K562 (cell line): ENCODE results near the gene LIMS2. TPM values are rescaled to one million over a fixed set of nuclear protein-coding genes. Genes with fewer than 3 reads are reported as not detected.
A peak's percentile ranks its signal among the peaks of the same experiment; 100 is the strongest.

Source experiments
- ATAC-seq: fragments of 200-7000 bp; cut with Tn5 transposase; 3 replicates; pipeline ENCODE4 v1.9.1; 2020; ENCODE audit warnings: moderate library complexity
- BruUV-seq: library from RNA; stranded (reverse); fragments of 400-500 nt; replicated peaks from 2 replicates; lab custom pipeline; 2021; lab: Mats Ljungman, UMichigan
- CTCF ChIA-PET: fragments of 300-600 bp; formaldehyde crosslinking; extraction: SDS; loops from one replicate; lab custom pipeline; 2021; ENCODE audit warnings: low intra/inter-chr PET ratio; lab: Yijun Ruan, JAX
- POLR2A ChIA-PET: fragments of 300-600, 350-650 bp; sonication (Branson Sonifier 250); formaldehyde crosslinking; extraction: SDS; loops from one replicate; lab custom pipeline; 2021; ENCODE audit warnings: antibody characterized with exemption, inconsistent platforms; lab: Yijun Ruan, JAX
- DNase-seq, 4 experiments: peaks; one replicate each; pipeline versions ENCODE4 v3.0.0 to v3.0.0-alpha.2; 2011 to 2018; ENCODE audit warnings: low spot score in 3 of 4, mixed read lengths in 3 of 4; ENCODE audit errors: extremely low read depth in 1 of 4
- FAIRE-seq: peaks from 2 replicates; lab custom pipeline; 2011; peaks lifted over from hg19 to GRCh38; lab: Jason Lieb, UNC
- H2AFZ ChIP-seq: 2 replicates; pipeline ENCODE4 v1.6.0; 2011; ENCODE audit warnings: low read depth, low read length, control low read depth, inconsistent platforms
- H3K27ac ChIP-seq: fragments of 200-600 bp; 3 replicates; pipeline ENCODE4 v1.8.0; 2011; ENCODE audit warnings: low read depth, mild to moderate bottlenecking, control low read depth, inconsistent platforms, low read length, moderate library complexity, mixed read lengths; ENCODE audit errors: extremely low read depth
- H3K27me3 ChIP-seq, 2 experiments: fragments of 300-600 bp in 1 of 2; 2 replicates in 1 of 2; 3 replicates in 1 of 2; pipeline versions ENCODE4 v1.6.0 to v1.8.0; 2011; ENCODE audit warnings: inconsistent platforms in 2 of 2, low read length in 2 of 2, mild to moderate bottlenecking in 1 of 2, mixed read lengths in 1 of 2, moderate library complexity in 1 of 2; ENCODE audit not compliant: control insufficient read depth in 2 of 2, insufficient read depth in 2 of 2
- H3K36me3 ChIP-seq: fragments of 300-600 bp; 3 replicates; pipeline ENCODE4 v1.8.0; 2011; ENCODE audit warnings: mild to moderate bottlenecking, low read length, inconsistent platforms; ENCODE audit not compliant: control insufficient read depth, insufficient read depth
- H3K4me1 ChIP-seq, 2 experiments: fragments of 200-600 bp in 1 of 2; replicated peaks in 1 of 2; 2 replicates in 1 of 2; 3 replicates in 1 of 2; pipeline versions ENCODE4 v1.5.1 to v1.8.0; 2011; ENCODE audit warnings: inconsistent platforms in 2 of 2, low read length in 2 of 2, mild to moderate bottlenecking in 1 of 2, mixed read lengths in 1 of 2, moderate library complexity in 1 of 2; ENCODE audit not compliant: control insufficient read depth in 2 of 2, insufficient read depth in 2 of 2
- H3K4me2 ChIP-seq: 2 replicates; pipeline ENCODE4 v1.6.1; 2011; ENCODE audit warnings: low read length, control low read depth, inconsistent platforms, mixed read lengths; ENCODE audit not compliant: insufficient read depth
- H3K4me3 ChIP-seq: fragments of 200-600 bp; sonication (generic), shearing (Covaris generic); 2 replicates; pipeline ENCODE4 v1.5.1; 2016; ENCODE audit warnings: control low read depth, inconsistent platforms
- H3K79me2 ChIP-seq: fragments of 200-600 bp; 3 replicates; pipeline ENCODE4 v1.8.0; 2011; ENCODE audit warnings: low read length, inconsistent platforms; ENCODE audit not compliant: control insufficient read depth, insufficient read depth
- H3K9ac ChIP-seq, 2 experiments: 2 replicates each; pipeline versions ENCODE4 v1.6.0 to v1.6.1; 2011; ENCODE audit warnings: low read depth in 2 of 2, low read length in 2 of 2, control low read depth in 1 of 2, inconsistent platforms in 1 of 2, mild to moderate bottlenecking in 1 of 2, mixed read lengths in 1 of 2; ENCODE audit not compliant: insufficient read depth in 1 of 2
- H3K9me1 ChIP-seq: one replicate; pipeline ENCODE4 v1.6.0; 2011; ENCODE audit warnings: inconsistent platforms, mild to moderate bottlenecking, low read length, moderate library complexity; ENCODE audit not compliant: control insufficient read depth, insufficient read depth
- H3K9me3 ChIP-seq: replicated peaks from 2 replicates; pipeline ENCODE4 v1.5.1; 2011; ENCODE audit warnings: low read depth, low read length, inconsistent platforms; ENCODE audit not compliant: control insufficient read depth, insufficient read depth
- H4K20me1 ChIP-seq: replicated peaks from 2 replicates; pipeline ENCODE4 v1.6.1; 2011; ENCODE audit warnings: low read length, inconsistent platforms, mixed read lengths; ENCODE audit not compliant: control insufficient read depth, insufficient read depth
- C11orf30 ChIP-seq: fragments of 450-650 bp; IDR thresholded peaks from 2 replicates; pipeline ENCODE4 v1.6.1; 2016; ENCODE audit warnings: low read depth, mild to moderate bottlenecking
- FOXA3 ChIP-seq, 2 experiments: fragments of 450-650 bp in 1 of 2; sonication (generic) in 1 of 2; formaldehyde crosslinking; IDR thresholded peaks in 1 of 2; conservative IDR thresholded peaks in 1 of 2; 2 replicates each; pipeline versions ENCODE4 v1.4.0 to v1.8.0; 2020 to 2022; ENCODE audit warnings: mild to moderate bottlenecking in 2 of 2, missing genetic modification reagents in 1 of 2
- NELFE ChIP-seq: IDR thresholded peaks from 2 replicates; pipeline ENCODE4 v1.6.1; 2011; ENCODE audit warnings: mild to moderate bottlenecking; ENCODE audit not compliant: insufficient read depth, insufficient read length
- RBM15 ChIP-seq: fragments of 200-400 bp; formaldehyde crosslinking; IDR thresholded peaks from 2 replicates; pipeline ENCODE4 v1.6.1; 2018; ENCODE audit warnings: mild to moderate bottlenecking, low read length, moderate library complexity; ENCODE audit not compliant: insufficient read depth
- ZNF766 ChIP-seq: fragments of 200-800 bp; sonication (Bioruptor generic); conservative IDR thresholded peaks from 2 replicates; pipeline ENCODE4 v1.6.1; 2016; ENCODE audit warnings: missing genetic modification characterization, missing compliant biosample characterization
- ZZZ3 ChIP-seq: fragments of 450-650 bp; IDR thresholded peaks from 2 replicates; pipeline ENCODE4 v1.6.1; 2016; ENCODE audit warnings: antibody characterized with exemption, mild to moderate bottlenecking, moderate library complexity
- WGBS: fragments of 100-300 bp; shearing (Covaris generic); methylation state at CpG from one replicate; pipeline ENCODE4 v1.1.6; 2016; ENCODE audit warnings: low coverage, mixed read lengths; ENCODE audit not compliant: insufficient coverage; ENCODE audit errors: missing lambda C conversion rate; 5-methylcytosine and 5-hydroxymethylcytosine counted together
- in situ Hi-C: fragments of 300-500 bp; cut with MboI; formaldehyde crosslinking; loops from 4 replicates; pipeline ENCODE4 v1.15.0; 2018; ENCODE audit warnings: inconsistent platforms, mixed read lengths
- intact Hi-C: fragments of 100-400 bp; cut with micrococcal nuclease; formaldehyde crosslinking; loops from 2 replicates; pipeline ENCODE4 v1.14.2; 2022
- polyA plus RNA-seq, 8 experiments: library from polyadenylated mRNA; depleted of rRNA in 4 of 8; stranded (reverse) in 5 of 8; unstranded in 3 of 8; fragments of >200 nt; fragmentation: Nextera tagmentation in 2 of 8; fragmentation: Illumina TruSeq in 1 of 8; extraction: Ambion mirVana in 2 of 8; extraction: Trizol in 1 of 8; gene quantifications; 2 replicates each; pipeline versions ENCODE4 v1.2.1 to v1.2.3, GENCODE V29; 2011 to 2014; ENCODE audit warnings: inconsistent platforms in 1 of 8, missing spikeins in 1 of 8
- total RNA-seq, 7 experiments: library from RNA; depleted of rRNA in 6 of 7; stranded (reverse); fragments of >200 nt in 6 of 7; fragmentation: Illumina TruSeq in 2 of 7; extraction: Trizol in 2 of 7; gene quantifications; 2 replicates each; pipeline versions ENCODE4 v1.2.1 to v1.2.3, GENCODE V29; 2011 to 2021; ENCODE audit warnings: low replicate concordance in 1 of 7
- TF ChIP-seq, protein P1 (sequence below): sonication (generic); formaldehyde crosslinking; IDR thresholded peaks from 2 replicates; pipeline ENCODE4 v1.9.0; 2022; ENCODE audit warnings: mild to moderate bottlenecking, missing genetic modification reagents
- TF ChIP-seq, protein P2 (sequence below): sonication (generic); formaldehyde crosslinking; IDR thresholded peaks from 2 replicates; pipeline ENCODE4 v1.4.0; 2020; ENCODE audit warnings: mild to moderate bottlenecking, missing genetic modification reagents
- TF ChIP-seq, protein P3 (sequence below): fragments of 450-650 bp; formaldehyde crosslinking; IDR thresholded peaks from 2 replicates; pipeline ENCODE4 v1.4.0; 2020; ENCODE audit warnings: mild to moderate bottlenecking, moderate library complexity

Gene LIMS2
- total and polyA plus RNA-seq, 9 of the 15 experiments (the other 6 are each of a cell fraction or from before 2014, with no cell fraction given), result 0.04 to 0.22 TPM; not detected in 7

DNA sequence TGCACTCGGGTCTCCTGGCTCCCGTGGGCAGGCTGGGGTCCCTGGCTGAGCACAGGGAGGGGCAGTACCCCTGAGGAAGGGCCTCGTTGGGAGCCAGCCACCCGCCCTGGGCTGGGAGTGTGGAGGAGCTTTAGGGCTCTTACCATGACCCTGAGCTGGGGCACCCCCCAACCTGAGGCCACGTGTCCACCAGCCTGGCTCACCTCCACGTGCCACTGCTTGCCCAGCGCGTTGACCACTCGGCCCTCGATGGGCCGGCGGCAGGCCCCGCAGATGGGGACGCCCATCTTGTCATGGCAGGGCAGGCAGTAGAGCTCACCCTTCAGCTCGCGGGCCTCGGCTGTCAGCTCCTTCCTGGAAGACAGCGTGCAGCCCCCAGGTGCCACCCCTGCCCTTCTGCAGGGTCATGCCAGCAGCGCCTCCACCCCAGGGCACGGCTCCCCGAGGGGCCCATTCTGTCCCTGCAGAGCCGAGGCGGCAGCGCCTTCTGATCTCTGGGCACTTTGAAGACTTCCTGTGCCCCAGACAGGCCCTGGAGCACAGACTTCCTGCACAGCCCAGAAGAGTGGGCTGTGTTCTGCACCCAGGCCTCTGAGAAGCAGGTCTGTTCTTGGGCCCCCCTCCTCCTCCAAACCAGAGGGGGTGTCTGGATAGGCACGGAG, 33.4 kb downstream of the LIMS2 start:
- H3K4me3 ChIP-seq, result no peak overlapping the region
- DNase-seq (no peak), FAIRE-seq (no peak), ATAC-seq (no peak)
- H2AFZ ChIP-seq, result no peak overlapping the region
- BruUV-seq, result no TSS peak
- H3K79me2 ChIP-seq, result no peaks in the 10 kb centered on the region
- H3K9me3 ChIP-seq, result no peaks in the 10 kb centered on the region
- in situ Hi-C loops (no loop called here), intact Hi-C loops (no loop called here)
- H3K9ac ChIP-seq, result 0 out of 4 replicates have a peak overlapping the region, but pooled peaks of 1 of the 2 experiments have one; percentile 13
- no peaks in the 10 kb centered on the region; the same call in 1 of the 2 replicates for H4K20me1 ChIP-seq
- ChIA-PET CTCF (no interaction called here), POLR2A (interaction anchor here (0.5 to 1.0 kb wide), 4 partner anchors 13 to 250 kb away, joined by 3 to 4 read pairs (median 3); no protein-coding TSS in a partner anchor)
- H3K4me2 ChIP-seq, result no peak overlapping the region
- no peaks in the 10 kb centered on the region for H3K36me3 ChIP-seq
- 13% methylated on average over 16 of the region's 25 CpGs for WGBS
- peaks cover 26 to 40% of the 10 kb centered on the region in 2 experiments for H3K27me3 ChIP-seq
- TF ChIP-seq, protein P1, sequence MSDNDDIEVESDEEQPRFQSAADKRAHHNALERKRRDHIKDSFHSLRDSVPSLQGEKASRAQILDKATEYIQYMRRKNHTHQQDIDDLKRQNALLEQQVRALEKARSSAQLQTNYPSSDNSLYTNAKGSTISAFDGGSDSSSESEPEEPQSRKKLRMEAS, result 0 out of 2 replicates have a peak, but pooled peaks have one; percentile 7
- no peak for TF ChIP-seq ZZZ3
- H3K4me1 ChIP-seq, result peaks cover 13 to 67% of the 10 kb centered on the region in 2 experiments
- H3K27ac ChIP-seq, result no peak overlapping the region
- no peaks in the 10 kb centered on the region for H3K9me1 ChIP-seq

DNA sequence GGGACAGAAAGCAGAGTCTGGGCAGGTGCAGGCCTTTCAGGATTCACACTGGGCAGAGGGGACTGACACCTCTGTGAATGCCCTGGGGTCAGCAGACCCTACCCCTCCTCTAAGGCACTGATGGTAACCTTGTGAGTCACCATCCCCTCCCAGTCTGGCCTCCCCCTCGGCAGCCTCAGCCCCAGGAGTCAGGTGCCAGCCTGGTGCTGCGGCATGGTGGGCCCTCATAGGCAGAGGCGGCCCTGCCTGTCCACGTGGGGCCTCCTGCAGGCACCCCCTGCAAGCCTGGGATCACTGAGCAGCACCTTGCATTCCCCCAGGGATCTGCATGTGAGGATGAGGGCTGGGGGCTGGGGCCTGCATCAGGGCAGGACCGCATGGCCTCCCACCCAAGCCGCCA, 34.2 kb downstream of the LIMS2 start:
- Histone ChIP-seq H3K36me3 (no peaks in the 10 kb centered on the region), H3K4me1 (peaks cover 14 to 67% of the 10 kb centered on the region in 2 experiments), H4K20me1 (no peaks in the 10 kb centered on the region; the same call in 1 of the 2 replicates), H2AFZ (no peak overlapping the region), H3K79me2 (no peaks in the 10 kb centered on the region), H3K9me3 (no peaks in the 10 kb centered on the region), H3K27ac (no peak overlapping the region), H3K27me3 (peaks cover 21 to 32% of the 10 kb centered on the region in 2 experiments), H3K9ac (0 out of 4 replicates have a peak overlapping the region, but pooled peaks of 1 of the 2 experiments have one; percentile 17), H3K9me1 (no peaks in the 10 kb centered on the region), H3K4me3 (no peak overlapping the region), H3K4me2 (no peak overlapping the region)
- no peak for ATAC-seq
- BruUV-seq, result no TSS peak
- 41% methylated on average over 6 of the region's 6 CpGs for WGBS
- intact Hi-C loops, result no loop called here
- DNase-seq, result no peak
- in situ Hi-C loops, result no loop called here
- POLR2A ChIA-PET, result interaction anchor here (0.6 kb wide), 1 partner anchor 15 kb away, joined by 3 read pairs; no protein-coding TSS in a partner anchor
- no peak for FAIRE-seq
- CTCF ChIA-PET, result no interaction called here
- TF ChIP-seq C11orf30 (no peak), ZNF766 (CRISPR knock-in tag) (no peak), RBM15 (no peak), FOXA3 (CRISPR knock-in tag; conservative IDR thresholded peaks at IDR 0.05 in 1 of 2, IDR thresholded peaks at IDR 0.05 in 1 of 2) (no peak), NELFE (no peak)
- TF ChIP-seq, protein P2, sequence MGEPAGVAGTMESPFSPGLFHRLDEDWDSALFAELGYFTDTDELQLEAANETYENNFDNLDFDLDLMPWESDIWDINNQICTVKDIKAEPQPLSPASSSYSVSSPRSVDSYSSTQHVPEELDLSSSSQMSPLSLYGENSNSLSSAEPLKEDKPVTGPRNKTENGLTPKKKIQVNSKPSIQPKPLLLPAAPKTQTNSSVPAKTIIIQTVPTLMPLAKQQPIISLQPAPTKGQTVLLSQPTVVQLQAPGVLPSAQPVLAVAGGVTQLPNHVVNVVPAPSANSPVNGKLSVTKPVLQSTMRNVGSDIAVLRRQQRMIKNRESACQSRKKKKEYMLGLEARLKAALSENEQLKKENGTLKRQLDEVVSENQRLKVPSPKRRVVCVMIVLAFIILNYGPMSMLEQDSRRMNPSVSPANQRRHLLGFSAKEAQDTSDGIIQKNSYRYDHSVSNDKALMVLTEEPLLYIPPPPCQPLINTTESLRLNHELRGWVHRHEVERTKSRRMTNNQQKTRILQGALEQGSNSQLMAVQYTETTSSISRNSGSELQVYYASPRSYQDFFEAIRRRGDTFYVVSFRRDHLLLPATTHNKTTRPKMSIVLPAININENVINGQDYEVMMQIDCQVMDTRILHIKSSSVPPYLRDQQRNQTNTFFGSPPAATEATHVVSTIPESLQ, result no peak
- TF ChIP-seq, protein P3, sequence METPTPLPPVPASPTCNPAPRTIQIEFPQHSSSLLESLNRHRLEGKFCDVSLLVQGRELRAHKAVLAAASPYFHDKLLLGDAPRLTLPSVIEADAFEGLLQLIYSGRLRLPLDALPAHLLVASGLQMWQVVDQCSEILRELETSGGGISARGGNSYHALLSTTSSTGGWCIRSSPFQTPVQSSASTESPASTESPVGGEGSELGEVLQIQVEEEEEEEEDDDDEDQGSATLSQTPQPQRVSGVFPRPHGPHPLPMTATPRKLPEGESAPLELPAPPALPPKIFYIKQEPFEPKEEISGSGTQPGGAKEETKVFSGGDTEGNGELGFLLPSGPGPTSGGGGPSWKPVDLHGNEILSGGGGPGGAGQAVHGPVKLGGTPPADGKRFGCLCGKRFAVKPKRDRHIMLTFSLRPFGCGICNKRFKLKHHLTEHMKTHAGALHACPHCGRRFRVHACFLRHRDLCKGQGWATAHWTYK (CRISPR knock-in tag), result no peak
